Neural progenitor cell (in vitro differentiated cells): ENCODE measurements around the gene HPGD. TPM values are rescaled to one million over a fixed set of nuclear protein-coding genes. Genes with fewer than 3 reads are reported as not detected.

Source experiments
- DNase-seq: peaks from one replicate; pipeline ENCODE4 v3.0.0-alpha.2; 2016; ENCODE audit warnings: low spot score
- H2AFZ ChIP-seq: fragments of 200-600 bp; sonication (generic); replicated peaks from 2 replicates; pipeline ENCODE4 v1.6.1; 2016; ENCODE audit warnings: antibody characterized with exemption
- H3F3A ChIP-seq: fragments of 200-600 bp; sonication (generic); 2 replicates; pipeline ENCODE4 v1.6.1; 2016; ENCODE audit warnings: antibody characterized with exemption, low read depth
- H3K27ac ChIP-seq: fragments of 200-600 bp; sonication (generic); 2 replicates; pipeline ENCODE4 v1.5.1; 2016; ENCODE audit warnings: mild to moderate bottlenecking
- H3K27me3 ChIP-seq: fragments of 200-600 bp; sonication (generic); 2 replicates; pipeline ENCODE4 v1.6.1; 2016; ENCODE audit warnings: mild to moderate bottlenecking, moderate library complexity
- H3K36me3 ChIP-seq: fragments of 200-600 bp; sonication (generic); 2 replicates; pipeline ENCODE4 v1.5.1; 2016
- H3K4me1 ChIP-seq: fragments of 200-600 bp; sonication (generic); 2 replicates; pipeline ENCODE4 v1.6.1; 2016; ENCODE audit warnings: mixed run types
- H3K4me2 ChIP-seq: fragments of 200-600 bp; sonication (generic); 2 replicates; pipeline ENCODE4 v1.6.1; 2016
- H3K4me3 ChIP-seq: fragments of 200-600 bp; sonication (generic); 2 replicates; pipeline ENCODE4 v1.5.1; 2016
- H3K79me2 ChIP-seq: fragments of 200-600 bp; sonication (generic); 2 replicates; pipeline ENCODE4 v1.6.1; 2016; ENCODE audit warnings: low read depth
- H3K9ac ChIP-seq: fragments of 200-600 bp; sonication (generic); 2 replicates; pipeline ENCODE4 v1.6.1; 2016
- H3K9me3 ChIP-seq: fragments of 200-600 bp; sonication (generic); 2 replicates; pipeline ENCODE4 v1.5.1; 2016; ENCODE audit warnings: low read depth
- H4K20me1 ChIP-seq: fragments of 200-600 bp; sonication (generic); 2 replicates; pipeline ENCODE4 v1.6.1; 2016; ENCODE audit warnings: low read depth
- H3K27ac Mint-ChIP-seq: 3 replicates; pipeline ENCODE4 v1.8.0; 2021; ENCODE audit warnings: mixed read lengths
- H3K27me3 Mint-ChIP-seq: 2 replicates; pipeline ENCODE4 v1.8.0; 2022; ENCODE audit warnings: low read depth, mild to moderate bottlenecking, inconsistent platforms, moderate library complexity, mixed read lengths; ENCODE audit not compliant: insufficient read depth
- H3K36me3 Mint-ChIP-seq: 3 replicates; pipeline ENCODE4 v1.8.0; 2021; ENCODE audit warnings: mixed read lengths
- H3K4me1 Mint-ChIP-seq: 3 replicates; pipeline ENCODE4 v1.8.0; 2021; ENCODE audit warnings: mixed read lengths
- H3K4me3 Mint-ChIP-seq: 3 replicates; pipeline ENCODE4 v1.8.0; 2021; ENCODE audit warnings: mild to moderate bottlenecking, moderate library complexity, mixed read lengths
- H3K9me3 Mint-ChIP-seq: 3 replicates; pipeline ENCODE4 v1.8.0; 2020; ENCODE audit warnings: mixed read lengths
- CTCF ChIP-seq: fragments of 200-600 bp; sonication (generic); IDR thresholded peaks from 2 replicates; pipeline ENCODE4 v1.5.1; 2017; ENCODE audit warnings: antibody characterized with exemption, mild to moderate bottlenecking
- EZH2 ChIP-seq: fragments of 200-600 bp; sonication (generic); IDR thresholded peaks from 2 replicates; pipeline ENCODE4 v1.6.1; 2017; ENCODE audit warnings: antibody characterized with exemption, mild to moderate bottlenecking, moderate library complexity
- EZH2phosphoT487 ChIP-seq: fragments of 200-600 bp; sonication (generic); IDR thresholded peaks from 2 replicates; pipeline ENCODE4 v1.6.1; 2017; ENCODE audit warnings: antibody characterized with exemption
- total RNA-seq: library from RNA; depleted of rRNA; stranded (reverse); fragments of >200 nt; gene quantifications from 2 replicates; pipeline ENCODE4 v1.2.3, GENCODE V29; 2015; ENCODE audit warnings: low replicate concordance

The HPGD gene
- total RNA-seq, 1 donor from 2014 or later, result not detected

- no peak overlapping the region for H2AFZ ChIP-seq
- no peak overlapping the region for H3K4me3 Mint-ChIP-seq
- H3K9me3 ChIP-seq, result no peaks in the 10 kb centered on the region
- no peaks in the 10 kb centered on the region for H3K36me3 ChIP-seq
- H3K36me3 Mint-ChIP-seq, result no peaks in the 10 kb centered on the region
- H3K9ac ChIP-seq, result no peak overlapping the region
- no peak for TF ChIP-seq CTCF
- no peak for TF ChIP-seq EZH2
- no peak for TF ChIP-seq EZH2phosphoT487
- H3K4me1 Mint-ChIP-seq, result no peaks in the 10 kb centered on the region
- no peaks in the 10 kb centered on the region for H3K27me3 Mint-ChIP-seq
- H3K27me3 ChIP-seq, result no peaks in the 10 kb centered on the region
- no peak overlapping the region for H3K27ac Mint-ChIP-seq
- peaks cover 11% of the 10 kb centered on the region for H3K4me1 ChIP-seq
- no peaks in the 10 kb centered on the region for H3K79me2 ChIP-seq
- H3F3A ChIP-seq, result no peaks in the 10 kb centered on the region
- H3K9me3 Mint-ChIP-seq, result no peaks in the 10 kb centered on the region
- H3K4me3 ChIP-seq, result no peak overlapping the region
- H4K20me1 ChIP-seq, result no peaks in the 10 kb centered on the region
- H3K4me2 ChIP-seq, result no peak overlapping the region
- DNase-seq, result no peak
- H3K27ac ChIP-seq, result no peak overlapping the region
These were observed 39.3 kb upstream of the HPGD start for GRCh38 chr4:174561560-174561959.

- H3K4me2 ChIP-seq, result no peak overlapping the region
- no peaks in the 10 kb centered on the region for H3K9me3 ChIP-seq
- no peaks in the 10 kb centered on the region for H4K20me1 ChIP-seq
- no peaks in the 10 kb centered on the region for H3K36me3 ChIP-seq
- no peaks in the 10 kb centered on the region for H3K79me2 ChIP-seq
- H3K9ac ChIP-seq, result no peak overlapping the region
- Mint-ChIP-seq H3K27ac (no peak overlapping the region), H3K4me1 (no peaks in the 10 kb centered on the region), H3K27me3 (no peaks in the 10 kb centered on the region), H3K36me3 (no peaks in the 10 kb centered on the region), H3K9me3 (no peaks in the 10 kb centered on the region), H3K4me3 (no peak overlapping the region)
- no peak overlapping the region for H3K4me3 ChIP-seq
- peaks cover 11% of the 10 kb centered on the region for H3K4me1 ChIP-seq
- no peaks in the 10 kb centered on the region for H3K27me3 ChIP-seq
- H3K27ac ChIP-seq, result no peak overlapping the region
- peak; percentile 29 for DNase-seq
- no peak for TF ChIP-seq EZH2phosphoT487
- no peak for TF ChIP-seq EZH2
- TF ChIP-seq CTCF, result no peak
- H2AFZ ChIP-seq, result peak overlapping the region; percentile 57
- H3F3A ChIP-seq, result no peaks in the 10 kb centered on the region
These were observed 37.6 kb upstream of the HPGD start for GRCh38 chr4:174559894-174560293.

DNA sequence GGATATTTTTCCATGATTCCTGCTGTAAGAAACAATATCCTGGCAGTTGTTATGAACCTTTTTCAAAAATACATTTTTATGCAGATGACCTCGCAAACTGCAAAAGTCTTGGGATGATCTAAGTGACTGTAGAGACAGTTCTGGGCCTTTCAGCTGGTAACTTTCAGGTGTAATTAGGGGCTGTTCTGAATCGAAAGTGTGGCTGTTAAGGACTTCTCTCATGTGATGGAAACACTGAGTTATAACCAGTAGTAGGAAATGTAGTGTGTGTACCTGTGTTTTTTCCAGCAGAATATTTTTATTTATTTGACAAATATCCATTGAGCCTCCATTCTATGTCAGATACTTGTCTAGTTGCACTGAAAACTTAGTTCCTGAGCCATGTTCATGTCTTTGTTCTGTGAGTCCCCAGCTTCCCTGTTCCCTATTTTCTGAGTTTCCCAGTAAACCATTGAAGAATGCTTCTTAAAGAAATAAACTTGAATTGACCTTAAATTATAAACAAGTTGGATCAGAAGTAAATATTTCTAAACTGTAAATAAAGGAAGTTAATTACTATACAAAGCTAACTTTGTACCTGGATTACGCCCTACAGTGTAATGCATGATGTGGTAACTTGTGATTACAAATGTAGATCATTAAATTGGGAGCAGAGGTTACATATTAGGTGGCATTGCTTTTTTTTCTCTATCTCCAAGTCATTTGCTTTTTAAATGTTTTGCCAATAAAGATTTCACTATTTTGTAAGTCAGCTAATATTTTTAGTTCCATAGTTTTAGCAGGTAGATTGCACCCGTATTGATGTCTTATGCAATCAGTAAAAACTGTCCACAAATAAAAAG is 33.7 kb upstream of the HPGD start:
- no peaks in the 10 kb centered on the region for H3K36me3 ChIP-seq
- peaks cover 5% of the 10 kb centered on the region for H3K4me1 ChIP-seq
- H3F3A ChIP-seq, result no peaks in the 10 kb centered on the region
- no peaks in the 10 kb centered on the region for H3K36me3 Mint-ChIP-seq
- H3K27ac Mint-ChIP-seq, result no peak overlapping the region
- no peak overlapping the region for H2AFZ ChIP-seq
- no peak overlapping the region for H3K4me3 ChIP-seq
- no peaks in the 10 kb centered on the region for H3K27me3 Mint-ChIP-seq
- no peaks in the 10 kb centered on the region for H3K9me3 Mint-ChIP-seq
- no peaks in the 10 kb centered on the region for H3K27me3 ChIP-seq
- no peak for TF ChIP-seq EZH2phosphoT487
- TF ChIP-seq CTCF, result no peak
- TF ChIP-seq EZH2, result no peak
- H3K9me3 ChIP-seq, result no peaks in the 10 kb centered on the region
- H3K79me2 ChIP-seq, result no peaks in the 10 kb centered on the region
- no peak for DNase-seq
- H3K27ac ChIP-seq, result no peak overlapping the region
- no peaks in the 10 kb centered on the region for H3K4me1 Mint-ChIP-seq
- H3K4me3 Mint-ChIP-seq, result no peak overlapping the region
- no peak overlapping the region for H3K9ac ChIP-seq
- no peak overlapping the region for H3K4me2 ChIP-seq
- no peaks in the 10 kb centered on the region for H4K20me1 ChIP-seq
